HG02571 (cell line): ENCODE measurements around the gene NKAIN2.
"Not testable (repeated sequence)": the region's sequence is repeated elsewhere in the genome, so short reads cannot be mapped to it uniquely, and the experiment has no call there.

ENCODE experiments used
- ATAC-seq: cut with Tn5 transposase; IDR thresholded peaks from one replicate; pipeline ENCODE4 v1.9.1; 2021; ENCODE audit warnings: mild to moderate bottlenecking, moderate library complexity; ENCODE audit not compliant: unreplicated experiment

The NKAIN2 gene

DNA sequence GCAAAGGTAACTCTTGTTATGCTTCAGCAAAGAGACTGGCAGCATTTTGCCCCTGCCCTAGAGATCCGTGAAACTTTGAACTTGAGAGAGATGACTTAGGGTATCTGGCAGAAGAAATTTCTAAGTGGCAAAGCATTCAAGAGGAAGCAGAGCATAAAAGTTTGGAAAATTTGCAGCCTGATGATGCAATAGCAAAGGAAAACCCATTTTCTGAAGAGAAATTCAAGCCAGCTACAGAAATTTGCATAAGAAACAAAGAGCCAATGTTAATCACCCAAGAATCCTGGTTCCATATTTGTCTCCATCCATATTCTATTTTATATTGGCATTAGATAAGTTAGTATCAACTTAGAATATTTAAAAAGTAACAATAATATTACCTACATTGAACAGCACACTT lies 934.1 kb downstream of the NKAIN2 start:
- ATAC-seq = not testable (repeated sequence)

DNA sequence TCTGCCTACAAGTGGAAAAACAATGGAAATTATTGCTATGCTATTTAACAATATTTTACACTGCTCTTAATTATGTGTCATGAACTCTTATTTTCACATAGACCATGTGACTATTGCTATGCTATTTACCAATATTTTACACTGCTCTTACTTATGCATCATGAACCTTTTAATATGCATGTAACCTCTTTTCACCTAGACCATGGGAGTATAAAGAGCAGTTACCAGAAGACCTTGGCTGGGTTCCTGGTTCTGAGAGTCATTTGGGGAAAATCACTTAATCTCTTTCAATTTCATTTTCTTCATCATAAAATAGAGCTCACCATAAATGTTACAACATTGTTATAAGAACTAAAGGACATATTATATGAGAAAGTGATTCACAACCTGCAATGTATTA lies 934.8 kb downstream of the NKAIN2 start:
- no peak for ATAC-seq

- no peak for ATAC-seq
These were observed 937.7 kb downstream of the NKAIN2 start for GRCh38 chr6:124741341-124741740.

- ATAC-seq = no peak
These were observed 939.3 kb downstream of the NKAIN2 start for GRCh38 chr6:124742971-124743370.

GRCh38 chr6:124743420-124743819 lies 939.8 kb downstream of the NKAIN2 start:
- no peak for ATAC-seq

GRCh38 chr6:124747349-124747748 lies 943.7 kb downstream of the NKAIN2 start:
- no peak for ATAC-seq

DNA sequence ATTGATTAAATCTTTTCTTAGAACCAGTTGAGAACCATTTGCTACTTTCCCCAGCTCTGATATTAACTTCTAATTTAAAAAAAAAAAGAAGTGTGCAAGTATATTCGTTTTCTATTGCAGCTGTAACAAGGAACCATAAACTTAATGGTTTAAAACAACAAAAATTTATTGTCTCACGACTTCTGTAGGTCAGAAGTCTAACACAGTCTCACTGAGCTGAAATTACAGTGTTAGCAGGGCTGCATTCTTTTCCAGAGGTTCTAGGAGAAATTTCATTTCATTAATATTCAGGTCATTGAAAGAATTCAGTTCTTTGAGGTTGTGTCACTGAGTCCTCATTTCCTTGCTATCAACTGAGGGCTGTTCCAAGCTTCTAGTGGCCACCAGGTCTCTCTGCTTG lies 945.1 kb downstream of the NKAIN2 start:
- no peak for ATAC-seq

- ATAC-seq = no peak
These were observed 949.3 kb downstream of the NKAIN2 start for GRCh38 chr6:124753001-124753400.

GRCh38 chr6:124753562-124754105 lies 950.0 kb downstream of the NKAIN2 start:
- no peak for ATAC-seq

DNA sequence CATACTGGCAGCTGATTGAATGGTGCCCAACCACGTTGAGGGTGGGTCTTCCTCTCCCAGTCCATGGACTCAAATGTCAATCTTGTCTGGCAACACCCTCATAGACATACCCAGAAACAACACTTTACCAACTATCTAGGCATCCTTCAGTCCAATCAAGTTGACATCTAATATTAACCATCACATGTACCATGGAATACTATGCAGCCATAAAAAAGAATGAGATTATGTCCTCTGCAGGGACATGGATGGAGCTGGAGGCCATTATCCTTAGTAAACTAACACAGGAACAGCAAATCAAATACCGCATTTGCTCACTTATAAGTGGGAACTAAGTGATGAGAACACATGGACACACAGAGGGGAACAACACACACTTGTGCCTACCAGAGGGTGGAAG lies 951.7 kb downstream of the NKAIN2 start:
- ATAC-seq = no peak

DNA sequence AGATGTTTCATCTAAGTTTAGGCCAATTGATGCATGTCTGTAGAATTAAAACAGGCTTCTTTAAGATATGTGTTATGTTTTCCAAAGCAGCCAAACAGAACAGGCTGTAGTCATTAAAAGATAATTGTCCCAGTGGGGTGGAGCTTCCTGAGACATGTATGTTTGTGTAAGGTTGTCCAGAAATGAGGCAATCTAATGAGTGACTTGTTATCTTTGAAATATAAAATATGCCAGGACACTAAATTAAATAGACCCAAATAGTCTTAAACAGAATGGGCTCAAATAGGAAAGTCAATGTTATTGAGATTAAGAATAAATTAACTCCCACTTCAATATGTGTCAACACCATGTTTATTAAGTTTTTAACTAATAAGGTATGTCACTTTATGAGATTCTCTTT lies 953.9 kb downstream of the NKAIN2 start:
- ATAC-seq = no peak

- ATAC-seq = no peak
These were observed 955.0 kb downstream of the NKAIN2 start for GRCh38 chr6:124758663-124759062.

- no peak for ATAC-seq
These were observed 961.6 kb downstream of the NKAIN2 start for GRCh38 chr6:124765280-124765679.

- ATAC-seq = no peak
These were observed 964.6 kb downstream of the NKAIN2 start for GRCh38 chr6:124768224-124768623.

- no peak for ATAC-seq
These were observed 966.3 kb downstream of the NKAIN2 start for GRCh38 chr6:124769811-124770544.

GRCh38 chr6:124770784-124771183 lies 967.1 kb downstream of the NKAIN2 start:
- ATAC-seq = no peak

DNA sequence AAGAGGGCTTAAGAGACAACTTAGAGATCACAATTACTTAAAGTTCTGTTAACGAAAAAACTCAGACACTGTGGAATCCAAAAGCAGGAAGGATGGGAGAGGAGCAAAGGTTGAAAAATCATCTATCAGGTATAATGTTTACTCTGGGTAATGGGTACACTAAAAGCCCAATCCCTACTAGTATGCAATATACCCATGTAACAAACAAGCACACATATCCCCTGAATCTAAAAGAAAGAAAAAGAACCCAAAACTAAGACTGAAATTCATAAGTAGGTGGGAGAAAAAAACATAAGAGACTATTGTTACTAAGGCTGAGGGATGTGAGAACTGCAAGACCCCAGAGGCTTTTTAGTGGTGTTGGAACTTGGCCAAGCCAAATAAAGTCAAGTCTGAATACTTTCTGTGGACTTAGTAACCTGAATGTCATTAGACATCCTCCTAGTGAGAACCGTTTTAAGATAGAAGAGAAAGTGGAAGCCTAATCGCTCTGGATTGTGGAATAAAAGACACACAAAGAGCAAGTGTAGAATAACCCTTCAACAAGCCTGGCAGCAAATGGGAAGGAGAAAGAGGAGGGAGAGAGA lies 969.2 kb downstream of the NKAIN2 start:
- ATAC-seq = no peak

- ATAC-seq = no peak
These were observed 971.5 kb downstream of the NKAIN2 start for GRCh38 chr6:124775121-124775520.

- no peak for ATAC-seq
These were observed 974.2 kb downstream of the NKAIN2 start for GRCh38 chr6:124777863-124778262.

DNA sequence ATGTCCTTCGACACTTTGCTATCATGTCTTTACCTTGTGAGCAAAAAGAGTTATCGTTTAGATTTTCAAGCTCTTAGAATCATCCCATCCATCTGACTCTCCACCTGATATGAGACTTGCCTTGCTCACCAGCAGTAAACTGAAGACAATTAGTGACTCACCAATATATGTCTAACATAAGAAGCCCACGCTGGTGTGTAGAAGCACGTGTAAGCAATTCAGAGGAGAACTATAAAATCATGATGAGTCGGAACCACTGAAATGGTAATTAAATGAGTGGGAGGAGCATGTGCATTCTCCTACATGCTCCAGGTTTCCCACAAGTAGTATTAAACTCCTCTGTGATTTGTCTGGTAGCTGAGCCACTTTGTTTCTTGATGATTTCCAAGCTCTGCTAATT lies 977.0 kb downstream of the NKAIN2 start:
- ATAC-seq = no peak

DNA sequence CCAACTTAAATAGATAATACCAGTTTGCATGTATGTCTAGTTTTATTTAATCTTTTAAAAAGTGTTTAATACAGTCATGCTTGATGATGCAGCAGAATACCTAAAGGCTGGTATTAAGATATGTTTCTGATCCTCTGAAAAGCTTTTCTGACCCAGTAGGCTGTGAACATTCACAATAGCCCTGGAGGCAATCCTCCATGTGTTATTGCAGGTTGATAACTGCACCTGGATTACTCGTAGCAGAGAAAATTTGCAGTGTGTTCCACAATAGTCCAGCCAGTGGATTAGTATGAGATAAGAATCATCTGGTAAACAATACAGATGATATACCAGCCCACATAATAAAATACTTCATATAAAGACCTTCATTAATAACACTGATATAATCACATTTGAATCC lies 979.7 kb downstream of the NKAIN2 start:
- ATAC-seq = no peak

DNA sequence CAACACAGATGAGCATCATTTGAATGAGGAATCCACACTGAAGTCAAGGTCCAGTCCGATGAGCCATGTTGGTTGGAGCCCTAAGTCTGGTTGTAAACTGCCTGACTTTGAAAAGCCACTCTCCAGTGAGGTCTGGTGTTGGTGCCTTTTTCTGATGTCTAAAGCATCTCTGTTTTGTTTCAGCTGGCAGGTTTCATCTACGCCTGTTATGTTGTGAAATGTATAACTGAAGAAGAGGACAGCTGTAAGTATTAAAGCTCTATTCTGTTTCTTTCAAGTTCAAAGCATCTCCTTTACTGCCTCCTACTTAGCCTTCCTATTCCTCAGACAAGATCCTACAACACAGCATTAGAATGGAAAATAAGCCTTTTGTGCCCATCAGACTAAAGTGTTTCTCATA lies 987.5 kb downstream of the NKAIN2 start:
- no peak for ATAC-seq

DNA sequence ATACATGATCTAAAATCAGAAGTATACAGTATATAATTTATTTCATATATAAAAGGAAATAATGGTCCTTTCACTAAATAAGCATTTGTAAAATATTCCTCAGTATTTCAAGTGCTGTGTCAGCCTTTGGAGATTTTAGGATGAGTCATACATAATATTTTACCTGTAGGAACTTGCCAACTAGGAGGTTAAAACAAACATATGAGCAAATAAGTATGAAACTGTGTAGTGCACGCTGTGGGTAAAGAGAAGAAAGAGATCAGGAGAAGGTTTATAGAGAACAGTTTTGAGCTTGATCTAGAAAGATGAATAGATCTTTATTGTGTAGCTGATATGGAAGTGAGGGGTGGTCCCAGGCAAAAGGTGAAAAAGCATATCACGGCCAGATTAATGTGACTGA lies 988.7 kb downstream of the NKAIN2 start:
- no peak for ATAC-seq
